ENCODE measurements around the gene RBM15B.
"Not testable (repeated sequence)": the region's sequence is repeated elsewhere in the genome, so short reads cannot be mapped to it uniquely, and the experiment has no call there.

Gene RBM15B, protein sequence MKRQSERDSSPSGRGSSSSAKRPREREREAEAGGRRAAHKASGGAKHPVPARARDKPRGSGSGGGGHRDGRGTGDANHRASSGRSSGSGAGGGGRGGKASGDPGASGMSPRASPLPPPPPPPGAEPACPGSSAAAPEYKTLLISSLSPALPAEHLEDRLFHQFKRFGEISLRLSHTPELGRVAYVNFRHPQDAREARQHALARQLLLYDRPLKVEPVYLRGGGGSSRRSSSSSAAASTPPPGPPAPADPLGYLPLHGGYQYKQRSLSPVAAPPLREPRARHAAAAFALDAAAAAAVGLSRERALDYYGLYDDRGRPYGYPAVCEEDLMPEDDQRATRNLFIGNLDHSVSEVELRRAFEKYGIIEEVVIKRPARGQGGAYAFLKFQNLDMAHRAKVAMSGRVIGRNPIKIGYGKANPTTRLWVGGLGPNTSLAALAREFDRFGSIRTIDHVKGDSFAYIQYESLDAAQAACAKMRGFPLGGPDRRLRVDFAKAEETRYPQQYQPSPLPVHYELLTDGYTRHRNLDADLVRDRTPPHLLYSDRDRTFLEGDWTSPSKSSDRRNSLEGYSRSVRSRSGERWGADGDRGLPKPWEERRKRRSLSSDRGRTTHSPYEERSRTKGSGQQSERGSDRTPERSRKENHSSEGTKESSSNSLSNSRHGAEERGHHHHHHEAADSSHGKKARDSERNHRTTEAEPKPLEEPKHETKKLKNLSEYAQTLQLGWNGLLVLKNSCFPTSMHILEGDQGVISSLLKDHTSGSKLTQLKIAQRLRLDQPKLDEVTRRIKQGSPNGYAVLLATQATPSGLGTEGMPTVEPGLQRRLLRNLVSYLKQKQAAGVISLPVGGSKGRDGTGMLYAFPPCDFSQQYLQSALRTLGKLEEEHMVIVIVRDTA

DNA sequence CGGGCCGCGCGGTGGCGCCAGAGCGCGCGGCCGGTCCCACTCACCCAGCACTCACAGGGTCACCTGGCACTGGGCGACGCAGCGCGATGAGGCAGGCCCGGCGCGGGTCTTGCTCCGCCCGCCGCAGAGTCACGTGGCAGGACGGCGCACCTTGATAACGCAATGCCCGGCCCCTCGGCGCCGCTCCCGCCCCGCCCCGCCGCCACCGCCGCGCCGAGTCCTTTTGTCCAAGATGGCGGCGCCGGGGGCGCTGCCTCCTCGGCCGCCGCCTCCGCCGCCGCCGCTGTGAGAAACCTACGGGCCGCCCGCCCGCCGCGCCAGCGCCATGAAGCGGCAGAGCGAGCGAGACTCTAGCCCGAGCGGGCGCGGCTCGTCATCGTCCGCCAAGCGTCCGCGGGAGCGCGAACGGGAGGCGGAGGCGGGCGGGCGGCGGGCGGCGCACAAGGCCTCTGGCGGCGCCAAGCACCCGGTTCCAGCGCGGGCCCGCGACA is at the start of gene RBM15B:
Gene RBM15B, plus strand, starts transcription at position 211 of the 491 bp plus-strand sequence. Its CDS starts 115 bp downstream, at position 326.
- peak; percentile 94 to 96 for DNase-seq (ENCODE audit: low read depth in 2 of 2)

DNA sequence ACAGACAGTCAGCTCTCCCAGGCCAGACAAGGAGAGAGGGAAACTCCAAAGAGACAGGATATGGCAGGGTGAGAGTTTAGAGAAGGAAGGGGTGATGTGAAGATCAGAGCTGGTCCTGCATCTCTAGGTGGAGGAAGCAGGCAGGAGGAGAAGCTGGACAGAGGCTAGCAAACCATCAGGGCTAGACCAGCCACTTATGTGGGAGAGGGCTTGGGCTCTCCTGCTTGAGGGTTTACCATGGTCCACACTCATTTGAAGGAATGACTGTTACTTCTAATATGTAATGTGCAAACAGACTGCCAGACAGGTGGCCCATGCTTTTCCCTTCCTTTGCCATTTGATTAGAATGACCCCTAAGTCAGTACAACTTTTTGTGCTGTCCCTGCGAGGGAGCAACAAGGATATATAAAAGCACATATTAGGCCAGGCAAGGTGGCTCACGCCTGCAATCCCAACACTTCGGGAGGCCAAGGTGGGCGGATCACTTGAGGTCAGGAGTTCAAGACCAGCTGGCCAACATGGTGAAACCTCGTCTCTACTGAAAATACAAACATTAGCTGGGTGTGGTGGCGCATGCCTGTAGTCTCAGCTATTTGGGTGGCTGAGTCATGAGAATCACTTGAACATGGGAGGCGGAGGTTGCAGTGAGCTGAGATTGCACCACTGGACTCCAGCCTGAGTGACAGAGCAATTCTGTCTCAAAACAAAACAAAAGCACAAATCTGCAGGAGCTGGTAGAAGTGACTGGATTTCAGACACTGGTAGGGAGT is 47.0 kb upstream of the RBM15B start:
- DNase-seq (ENCODE audit: low read depth in 2 of 2): no peak

DNA sequence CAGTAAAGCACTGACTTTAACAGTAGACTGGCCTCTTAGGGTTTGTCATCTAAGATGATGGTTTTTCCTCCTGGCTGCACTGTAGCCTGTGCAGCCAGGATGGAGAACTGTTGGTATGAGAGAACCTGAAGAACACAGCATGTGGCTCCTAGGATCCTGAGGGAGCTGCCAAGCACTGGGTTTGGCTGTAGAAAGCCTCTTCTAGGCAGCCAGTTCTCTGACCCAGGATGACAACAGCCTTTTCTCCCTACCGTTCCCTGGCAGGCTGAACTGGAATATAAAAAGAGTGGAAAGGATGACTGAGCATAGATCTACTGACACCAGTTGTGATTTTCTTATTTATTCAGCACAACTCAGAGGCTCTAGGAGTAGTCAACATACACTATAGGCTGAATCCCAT is 40.3 kb upstream of the RBM15B start:
- no peak for DNase-seq (ENCODE audit: low read depth in 2 of 2)

DNA sequence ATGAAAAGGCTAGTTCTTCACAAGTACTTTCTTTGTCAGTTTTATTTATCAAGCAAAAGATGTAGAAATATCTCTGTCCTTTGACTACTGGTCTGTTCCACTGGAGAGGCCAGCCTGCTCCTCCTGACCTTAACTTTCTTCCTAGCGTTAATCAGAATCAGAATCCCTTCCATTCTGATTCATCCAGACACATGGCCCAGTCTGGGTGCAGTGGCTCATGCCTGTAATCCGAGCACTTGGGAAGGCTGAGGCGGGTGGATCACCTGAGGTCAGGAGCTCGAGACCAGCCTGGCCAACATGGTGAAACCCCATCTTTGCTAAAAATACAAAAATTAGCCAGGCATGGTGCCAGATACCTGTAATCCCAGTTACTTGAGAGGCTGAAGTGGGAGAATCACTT is 38.0 kb upstream of the RBM15B start:
- DNase-seq (ENCODE audit: low read depth in 2 of 2): no peak

DNA sequence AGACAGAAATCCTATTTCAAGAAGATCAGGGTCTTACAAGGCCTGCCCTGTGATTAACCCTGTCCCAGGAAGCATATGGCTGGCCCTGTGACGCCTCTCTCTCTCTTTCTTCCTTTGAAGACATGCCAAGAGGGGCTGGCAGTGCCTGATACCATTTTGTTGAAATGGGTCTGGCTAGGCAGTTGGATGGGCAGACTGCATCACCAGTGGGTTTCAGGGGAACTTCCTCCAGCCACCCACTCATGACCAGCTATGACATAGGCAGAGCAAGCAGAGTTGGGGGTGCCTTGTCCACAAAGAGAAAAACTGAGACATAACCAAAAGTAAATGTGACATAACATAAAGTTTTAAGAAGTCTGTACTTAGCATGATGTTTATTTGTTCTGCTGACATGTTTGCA is 37.4 kb upstream of the RBM15B start:
- DNase-seq (ENCODE audit: low read depth in 2 of 2): no peak

DNA sequence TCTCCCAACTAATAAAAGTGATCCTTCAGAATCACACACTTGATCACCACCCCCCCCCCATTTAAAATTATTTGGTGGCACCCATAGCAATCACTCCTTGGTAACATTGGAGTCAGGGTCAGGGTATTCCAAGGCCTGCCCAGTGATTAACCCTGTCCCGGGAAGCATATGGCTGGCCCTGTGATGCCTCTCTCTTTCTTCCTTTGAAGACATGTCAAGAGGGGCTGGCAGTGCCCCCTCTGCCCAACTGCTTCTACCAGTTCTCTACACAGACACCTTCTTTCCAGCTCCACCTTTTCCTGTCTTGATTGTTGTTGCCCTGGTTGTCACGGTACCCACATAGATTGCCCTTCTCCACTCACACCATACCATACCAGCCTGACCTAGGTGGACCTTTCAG is 36.9 kb upstream of the RBM15B start:
- no peak for DNase-seq (ENCODE audit: low read depth in 2 of 2)

DNA sequence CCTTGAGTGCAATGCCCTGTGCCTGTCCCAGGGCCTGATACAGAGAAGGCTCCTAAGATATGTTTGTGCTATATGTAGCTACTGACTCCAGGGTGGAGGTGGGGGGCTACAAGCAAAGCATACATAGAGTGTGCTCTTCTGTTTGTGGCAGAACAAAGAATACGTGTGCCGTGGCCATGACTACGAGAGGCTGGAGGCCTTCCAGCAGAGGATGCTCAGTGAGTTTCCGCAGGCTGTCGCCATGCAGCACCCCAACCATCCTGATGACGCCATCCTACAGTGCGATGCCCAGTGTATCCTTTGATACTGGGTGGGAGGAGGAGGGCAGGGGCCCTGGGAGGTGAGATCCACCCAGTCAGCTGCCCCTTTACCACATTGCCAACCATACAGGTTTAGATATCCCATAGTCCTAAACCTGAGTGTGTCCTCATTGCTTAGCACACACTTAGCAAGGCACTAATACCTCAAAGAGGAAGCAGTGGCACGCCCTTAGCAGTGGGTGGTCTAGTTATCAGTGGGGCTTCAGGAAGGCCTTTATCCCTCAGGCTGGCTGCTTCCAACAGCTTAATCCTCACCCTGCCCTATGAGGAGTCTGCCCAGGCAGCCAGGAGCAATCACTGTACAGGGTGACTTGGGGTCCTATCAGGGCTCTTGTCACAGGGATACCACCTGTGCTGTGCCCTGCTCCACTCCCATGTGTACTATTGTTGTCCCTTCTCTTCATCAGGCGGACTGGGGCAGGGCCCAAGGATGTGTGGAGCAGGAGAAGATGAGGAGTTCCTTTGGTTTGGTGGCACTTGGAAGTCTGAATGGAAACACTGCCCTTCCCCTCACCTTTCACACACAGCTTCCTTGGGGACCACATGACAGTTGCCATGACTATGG is 36.1 kb upstream of the RBM15B start:
- DNase-seq (ENCODE audit: low read depth in 2 of 2): no peak

DNA sequence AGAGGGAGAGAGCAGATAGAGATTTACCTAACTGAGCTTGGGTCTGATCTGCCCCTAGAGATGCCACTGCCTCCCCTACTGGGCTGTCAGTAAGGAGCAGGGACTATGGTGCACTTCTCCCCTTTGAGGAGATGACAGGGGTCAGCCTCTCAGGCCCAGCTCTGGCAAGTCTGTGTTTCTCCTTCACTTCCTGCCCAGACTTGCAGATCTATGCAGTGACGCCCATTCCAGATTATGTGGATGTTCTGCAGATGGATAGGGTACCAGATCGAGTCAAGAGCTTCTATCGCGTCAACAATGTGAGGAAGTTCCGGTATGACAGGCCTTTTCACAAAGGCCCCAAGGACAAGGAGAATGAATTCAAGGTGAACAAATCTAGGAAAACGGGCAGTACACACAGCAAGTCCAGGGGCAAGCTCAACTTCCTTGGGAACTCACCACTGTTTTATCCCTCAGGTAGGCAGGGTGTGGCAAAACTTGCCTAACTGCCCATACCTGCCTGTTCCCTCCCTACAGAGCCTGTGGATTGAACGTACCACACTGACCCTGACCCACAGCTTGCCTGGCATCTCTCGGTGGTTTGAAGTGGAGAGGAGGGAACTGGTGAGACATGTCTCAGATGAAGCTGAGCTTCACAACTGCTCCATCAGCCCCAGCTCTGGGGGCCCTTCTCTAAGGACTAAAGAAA is 35.0 kb upstream of the RBM15B start:
- DNase-seq (ENCODE audit: low read depth in 2 of 2): no peak

DNA sequence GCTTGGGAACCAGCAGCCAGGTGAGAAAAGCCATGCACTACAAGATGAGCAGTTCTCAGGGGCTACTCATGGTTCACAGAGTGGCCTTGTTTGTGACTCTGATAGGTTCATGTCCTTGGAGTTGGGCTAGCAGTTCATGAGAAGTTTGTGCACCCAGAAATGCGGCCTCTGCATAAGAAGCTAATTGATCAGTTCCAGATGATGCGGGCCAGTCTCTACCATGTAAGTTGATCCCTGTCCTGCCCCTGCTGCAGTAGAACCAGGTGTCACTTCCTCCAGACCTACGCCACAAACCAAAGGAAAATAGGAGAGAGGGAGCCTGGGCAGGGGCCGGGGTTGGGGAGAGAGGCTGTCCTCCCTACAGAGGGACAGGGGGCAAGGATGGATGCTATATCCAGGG is 33.2 kb upstream of the RBM15B start:
- DNase-seq (ENCODE audit: low read depth in 2 of 2): no peak

DNA sequence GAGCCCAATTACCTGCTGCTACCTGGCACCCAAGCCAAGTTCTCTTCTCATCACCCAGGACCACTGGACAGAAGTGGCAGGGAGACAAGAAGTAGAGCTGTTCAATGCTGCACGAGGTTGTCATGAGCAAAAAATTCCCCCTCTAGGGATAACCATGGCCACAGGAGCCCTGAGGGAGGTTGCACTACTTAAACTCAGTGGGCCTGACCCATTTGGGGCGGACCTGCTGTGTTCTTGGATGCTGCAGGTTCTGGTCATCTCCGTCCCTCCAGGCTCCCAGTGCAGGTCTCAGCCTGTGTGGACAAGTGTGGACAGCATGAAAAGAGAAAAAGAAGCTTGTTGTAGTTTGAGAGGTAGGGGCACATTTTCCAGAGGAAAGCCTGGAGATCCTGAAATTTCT is 32.1 kb upstream of the RBM15B start:
- no peak for DNase-seq (ENCODE audit: low read depth in 2 of 2)

DNA sequence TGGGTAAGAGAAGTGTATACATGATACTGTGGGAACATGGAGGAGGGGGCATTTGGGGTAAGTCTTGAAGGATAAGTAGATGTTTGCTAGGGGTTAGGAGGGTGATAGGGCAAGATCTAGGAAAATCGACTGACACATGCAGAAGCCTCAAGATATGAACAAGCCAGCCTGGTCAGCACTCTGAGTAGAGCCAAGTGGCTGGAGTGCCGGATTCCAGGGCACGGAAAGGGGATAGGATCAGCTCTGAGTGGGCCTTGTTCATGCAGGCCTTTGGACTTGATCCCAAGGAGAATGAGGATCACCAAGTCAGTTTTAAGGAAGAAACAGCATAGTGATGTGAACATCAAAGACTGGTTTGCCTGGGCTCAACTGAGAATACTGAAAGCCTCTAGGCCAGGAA is 30.3 kb upstream of the RBM15B start:
- no peak for DNase-seq (ENCODE audit: low read depth in 2 of 2)

DNA sequence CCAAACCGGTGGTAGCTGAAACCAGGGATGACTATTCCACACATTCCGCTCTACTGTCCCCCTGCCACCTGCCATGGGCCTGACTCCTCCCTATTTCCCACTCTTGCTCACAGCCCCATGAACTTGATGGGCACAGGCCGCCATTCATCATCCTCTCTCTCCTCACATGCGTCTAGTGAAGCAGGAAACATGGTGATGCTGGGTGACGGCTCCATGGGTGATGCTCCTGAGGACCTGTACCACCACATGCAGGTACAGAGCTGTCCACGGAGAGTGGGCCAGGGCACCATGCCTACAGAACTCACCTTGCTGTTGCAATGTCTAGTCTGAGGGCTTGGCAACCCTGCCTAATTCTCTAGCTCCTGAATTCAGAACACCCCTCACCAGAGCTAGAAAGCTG is 29.3 kb upstream of the RBM15B start:
- no peak for DNase-seq (ENCODE audit: low read depth in 2 of 2)

DNA sequence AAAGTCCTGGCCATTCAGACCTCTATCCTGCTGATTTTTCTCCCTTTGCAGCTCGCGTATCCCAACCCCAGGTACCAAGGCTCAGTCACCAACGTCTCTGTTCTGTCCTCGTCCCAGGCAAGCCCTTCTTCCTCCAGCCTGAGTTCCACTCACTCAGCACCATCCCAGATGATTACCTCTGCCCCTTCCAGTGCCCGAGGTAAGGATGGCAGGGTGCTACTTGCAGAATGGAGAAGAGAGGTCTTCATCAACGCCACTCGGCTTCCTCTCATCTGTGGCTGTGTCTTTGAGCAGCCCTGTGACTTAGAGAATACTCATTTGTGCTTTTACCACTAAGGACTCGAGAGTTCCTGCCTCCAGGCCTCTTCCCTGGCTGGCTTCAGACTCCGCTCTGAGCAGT is 28.6 kb upstream of the RBM15B start:
- DNase-seq (ENCODE audit: low read depth in 2 of 2): no peak

DNA sequence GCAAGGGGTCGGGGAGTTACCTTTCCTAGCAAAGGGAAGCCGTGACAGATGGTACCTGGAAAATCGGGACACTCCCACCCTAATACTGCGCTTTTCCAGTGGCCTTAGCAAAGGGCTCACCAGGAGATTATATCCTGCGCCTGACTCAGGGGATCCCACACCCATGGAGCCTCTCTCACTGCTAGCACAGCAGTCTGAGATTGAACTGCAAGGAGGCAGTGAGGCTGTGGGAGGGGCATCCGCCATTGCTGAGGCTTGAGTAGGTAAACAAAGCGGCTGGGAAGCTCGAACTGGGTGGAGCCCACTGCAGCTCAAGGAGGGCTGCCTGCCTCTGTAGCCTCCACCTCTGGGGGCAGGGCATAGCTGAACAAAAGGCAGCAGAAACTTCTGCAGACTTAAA is 22.8 kb upstream of the RBM15B start:
- not testable (repeated sequence) for DNase-seq (ENCODE audit: low read depth in 2 of 2)

DNA sequence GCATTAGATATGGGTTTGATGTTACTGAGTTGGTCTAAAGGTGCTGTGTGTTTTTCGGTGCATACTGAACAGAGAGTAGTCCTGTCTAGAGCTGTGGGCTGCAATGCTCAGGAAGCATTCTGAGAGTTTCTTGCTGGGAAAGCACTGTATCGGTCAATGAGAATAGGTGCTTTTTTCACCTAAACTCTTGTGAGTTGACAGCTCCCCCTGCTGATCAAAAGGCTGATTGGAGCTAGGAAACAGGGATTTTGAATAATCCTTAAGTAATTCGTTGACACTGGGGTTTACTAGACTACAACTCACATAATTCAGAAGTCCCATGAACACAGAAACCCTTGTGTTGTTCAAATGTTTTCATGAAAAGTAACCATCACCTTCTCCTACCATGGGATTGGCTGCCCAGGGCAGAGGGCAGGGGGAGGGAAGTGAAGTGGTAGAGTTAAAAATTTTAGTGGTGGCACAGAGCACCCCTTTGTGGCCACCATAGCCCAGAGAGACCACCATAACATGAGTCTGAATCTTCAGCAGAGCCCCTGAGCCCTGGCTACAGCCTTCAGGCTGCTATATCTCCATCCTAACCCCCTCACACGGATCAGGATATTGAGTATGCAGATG is 19.0 kb upstream of the RBM15B start:
- DNase-seq (ENCODE audit: low read depth in 2 of 2): peak in 1 of 2 donors; percentile 24

DNA sequence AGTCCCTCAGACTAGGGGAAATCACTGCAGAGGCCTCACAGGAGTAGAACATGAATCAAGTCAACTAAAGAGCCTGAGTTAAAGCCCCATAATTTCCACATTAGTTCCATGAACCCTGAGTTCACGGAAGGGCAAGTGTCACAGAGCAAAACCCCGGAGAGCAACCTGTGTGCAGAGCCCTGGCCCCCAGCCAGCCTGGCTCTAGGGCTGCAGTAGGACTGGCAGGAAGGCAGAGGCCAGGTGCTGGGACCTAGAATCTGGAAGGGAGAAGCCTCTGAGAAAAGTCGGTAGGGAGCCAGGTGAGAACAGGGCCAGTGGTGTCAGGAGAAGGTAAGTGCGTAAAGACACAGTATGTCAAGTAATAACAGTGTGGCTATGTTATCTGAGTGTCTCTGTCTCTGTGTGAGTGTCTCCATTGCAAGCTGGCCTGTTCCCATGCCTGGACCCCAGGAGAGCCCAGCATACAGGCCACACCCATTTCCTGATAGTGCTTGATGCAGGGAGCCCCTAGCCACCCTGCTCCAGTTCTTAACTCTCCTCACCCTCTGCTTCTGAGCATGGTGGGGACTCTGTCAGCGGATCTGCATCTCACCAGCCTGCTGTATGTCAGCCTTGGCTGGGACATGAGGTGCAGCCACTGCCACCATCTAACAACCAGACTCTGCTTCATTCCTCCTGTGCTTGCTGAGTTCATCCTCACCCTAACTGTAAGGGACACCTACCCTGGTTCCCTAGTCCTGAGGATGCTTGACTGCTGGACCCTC is 17.2 kb upstream of the RBM15B start:
- no peak for DNase-seq (ENCODE audit: low read depth in 2 of 2)

DNA sequence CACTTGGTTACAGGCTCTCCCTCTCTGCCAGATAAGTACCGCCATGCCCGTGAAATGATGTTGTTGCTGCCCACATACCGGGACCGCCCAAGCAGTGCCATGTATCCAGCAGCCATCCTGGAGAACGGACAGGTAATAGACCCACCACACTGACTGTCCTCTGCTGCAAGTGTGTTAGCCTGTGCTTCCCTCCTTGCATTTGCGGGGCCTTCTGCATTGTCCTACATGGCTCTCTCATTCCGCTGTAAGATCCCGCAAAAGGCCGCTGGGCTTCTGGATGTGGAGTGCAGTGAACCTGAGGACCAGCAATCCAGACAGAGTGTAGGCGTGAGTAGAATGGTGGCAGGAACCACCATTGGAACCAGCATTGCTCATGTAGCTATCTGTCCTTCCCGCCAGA is 16.6 kb upstream of the RBM15B start:
- no peak for DNase-seq (ENCODE audit: low read depth in 2 of 2)

DNA sequence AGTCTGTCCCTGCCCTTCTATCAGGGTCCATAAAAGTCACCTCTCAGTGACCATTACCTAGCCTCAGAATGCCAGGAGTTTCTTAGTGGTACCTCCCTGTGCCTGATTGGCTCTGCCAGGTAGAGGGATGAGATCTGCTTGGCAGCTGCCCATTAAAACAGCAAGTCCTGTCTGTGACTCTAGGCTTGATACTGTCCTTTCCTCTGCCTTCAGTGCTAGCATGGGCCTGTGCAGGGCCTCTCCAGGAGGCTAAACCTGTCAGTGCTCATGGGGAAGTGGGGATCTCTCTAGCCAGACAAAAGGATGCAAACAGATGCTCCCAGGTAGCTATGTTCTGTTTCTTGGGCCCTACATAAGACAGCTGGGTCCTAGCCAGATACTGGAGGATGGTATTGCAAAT is 15.9 kb upstream of the RBM15B start:
- DNase-seq (ENCODE audit: low read depth in 2 of 2): no peak

DNA sequence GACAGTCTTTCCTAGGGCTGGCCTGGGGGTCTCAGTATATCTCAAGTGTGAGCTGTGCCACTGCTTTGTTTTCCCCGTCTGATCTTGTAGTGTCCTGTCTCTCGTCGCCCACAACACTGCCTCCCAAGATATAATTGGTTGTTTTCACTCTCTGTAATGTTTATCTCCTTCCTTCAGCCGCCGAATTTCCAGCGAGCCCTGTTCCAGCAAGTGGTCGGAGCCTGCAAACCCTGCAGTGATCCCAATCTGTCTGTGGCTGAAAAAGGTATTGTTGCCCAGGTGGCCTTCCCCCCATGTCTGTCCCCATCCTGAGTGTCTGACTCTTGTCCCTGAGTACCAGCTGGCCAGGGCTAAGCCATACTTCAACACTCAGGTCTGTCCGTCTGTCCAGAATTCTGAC is 15.5 kb upstream of the RBM15B start:
- DNase-seq (ENCODE audit: low read depth in 2 of 2): no peak
